ENCODE data around the gene CACNA1D. TPM values are rescaled to one million over a fixed set of nuclear protein-coding genes. Genes with fewer than 3 reads are reported as not detected.
"Not testable (repeated sequence)": the region's sequence is repeated elsewhere in the genome, so short reads cannot be mapped to it uniquely, and the experiment has no call there.

The CACNA1D gene
- total RNA-seq, 1 donor from 2014 or later = 1.1 TPM

- no peak overlapping the region for H3K27ac Mint-ChIP-seq (ENCODE audit: unreplicated experiment)
- H3K36me3 Mint-ChIP-seq (ENCODE audit: low read depth) = no peaks in the 10 kb centered on the region
- no peaks in the 10 kb centered on the region for H3K4me1 Mint-ChIP-seq
- peaks cover 4% of the 10 kb centered on the region for H3K27me3 Mint-ChIP-seq (ENCODE audit: low read depth)
- no peaks in the 10 kb centered on the region for H3K9me3 Mint-ChIP-seq
- no peak for TF ChIP-seq CTCF (conservative IDR thresholded peaks at IDR 0.05)
- no peak overlapping the region for H3K4me3 Mint-ChIP-seq
- DNase-seq (ENCODE audit: low read depth, low spot score) = no peak
These were observed 72.2 kb downstream of the CACNA1D start for GRCh38 chr3:53566461-53567145.

DNA sequence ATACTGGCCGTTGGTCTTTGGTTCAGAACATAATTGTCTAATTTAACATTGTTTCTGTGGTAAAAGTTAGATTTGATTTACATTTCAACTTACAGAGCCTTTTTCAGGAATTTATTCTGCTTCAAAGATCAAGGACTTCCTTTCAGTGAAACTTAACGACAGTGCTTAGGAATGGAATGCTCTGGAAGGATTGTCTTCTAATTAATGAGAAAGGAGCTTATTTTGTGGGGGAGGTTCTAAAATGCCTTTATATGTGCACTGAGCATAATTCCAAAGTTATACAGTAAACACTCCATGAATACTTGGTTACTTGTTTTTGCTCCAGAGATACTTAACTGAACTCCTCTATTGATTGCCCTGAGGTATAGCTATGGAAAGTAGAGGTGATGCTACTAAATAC is 75.7 kb downstream of the CACNA1D start:
- no peak for DNase-seq (ENCODE audit: low read depth, low spot score)
- Mint-ChIP-seq H3K27ac (ENCODE audit: unreplicated experiment) (no peak overlapping the region), H3K27me3 (ENCODE audit: low read depth) (peaks cover 4% of the 10 kb centered on the region), H3K9me3 (no peaks in the 10 kb centered on the region), H3K4me1 (no peaks in the 10 kb centered on the region), H3K4me3 (no peak overlapping the region), H3K36me3 (ENCODE audit: low read depth) (no peaks in the 10 kb centered on the region)
- no peak for TF ChIP-seq CTCF (conservative IDR thresholded peaks at IDR 0.05)

DNA sequence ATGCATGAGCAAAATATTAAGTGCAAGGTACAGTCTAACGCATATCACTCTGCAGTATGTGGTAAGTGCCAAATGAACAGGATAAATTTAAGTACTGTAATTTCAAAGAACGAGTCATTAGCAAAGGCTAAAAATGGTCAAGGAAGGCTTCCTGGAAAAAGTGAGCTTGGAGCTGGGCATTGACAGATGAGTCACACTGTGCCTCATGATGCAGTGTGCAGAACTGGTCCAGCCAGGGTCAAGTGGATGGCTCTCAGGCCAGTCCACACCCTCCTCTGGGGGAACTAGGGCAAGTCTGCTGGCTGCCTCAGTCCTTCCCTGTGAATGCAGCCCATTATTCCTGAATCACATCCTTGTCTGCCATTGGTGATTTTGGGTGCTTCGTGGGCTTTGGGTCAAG is 76.3 kb downstream of the CACNA1D start:
- H3K9me3 Mint-ChIP-seq = no peaks in the 10 kb centered on the region
- no peaks in the 10 kb centered on the region for H3K4me1 Mint-ChIP-seq
- H3K4me3 Mint-ChIP-seq = no peak overlapping the region
- H3K27ac Mint-ChIP-seq (ENCODE audit: unreplicated experiment) = no peak overlapping the region
- peaks cover 4% of the 10 kb centered on the region for H3K27me3 Mint-ChIP-seq (ENCODE audit: low read depth)
- DNase-seq (ENCODE audit: low read depth, low spot score) = no peak
- no peak for TF ChIP-seq CTCF (conservative IDR thresholded peaks at IDR 0.05)
- H3K36me3 Mint-ChIP-seq (ENCODE audit: low read depth) = no peaks in the 10 kb centered on the region

DNA sequence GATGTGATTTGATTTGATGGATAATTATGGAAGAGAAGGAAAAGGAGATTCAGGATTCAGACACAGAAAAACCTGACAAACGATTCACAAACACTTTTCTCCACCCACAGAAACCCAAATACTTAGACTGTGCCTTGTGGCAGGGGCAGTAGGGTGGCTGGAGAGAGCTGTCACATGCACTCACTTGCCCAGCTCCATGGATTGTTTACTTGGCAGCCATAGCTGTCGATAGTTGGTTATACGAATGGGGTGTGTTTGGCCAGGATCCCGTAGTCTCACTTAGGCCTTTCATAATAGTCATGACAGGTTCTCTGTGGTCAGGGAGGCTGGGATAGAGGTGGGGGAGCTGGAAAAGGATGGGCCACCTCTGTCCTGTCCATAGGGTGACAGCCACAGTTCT is 76.9 kb downstream of the CACNA1D start:
- Mint-ChIP-seq H3K27ac (ENCODE audit: unreplicated experiment) (no peak overlapping the region), H3K4me1 (no peaks in the 10 kb centered on the region), H3K27me3 (ENCODE audit: low read depth) (peaks cover 2% of the 10 kb centered on the region)

GRCh38 chr3:53572184-53572583 is 77.8 kb downstream of the CACNA1D start:
- not testable (repeated sequence) for H3K27ac Mint-ChIP-seq (ENCODE audit: unreplicated experiment); H3K9me3 Mint-ChIP-seq; H3K4me1 Mint-ChIP-seq; DNase-seq (ENCODE audit: low read depth, low spot score); H3K4me3 Mint-ChIP-seq; H3K27me3 Mint-ChIP-seq (ENCODE audit: low read depth); H3K36me3 Mint-ChIP-seq (ENCODE audit: low read depth)

More for the DNA sequence above, 76.9 kb downstream of the CACNA1D start:
- no peak for TF ChIP-seq CTCF (conservative IDR thresholded peaks at IDR 0.05)
- no peaks in the 10 kb centered on the region for H3K36me3 Mint-ChIP-seq (ENCODE audit: low read depth)
- DNase-seq (ENCODE audit: low read depth, low spot score) = no peak
- H3K4me3 Mint-ChIP-seq = no peak overlapping the region
- H3K9me3 Mint-ChIP-seq = no peaks in the 10 kb centered on the region

DNA sequence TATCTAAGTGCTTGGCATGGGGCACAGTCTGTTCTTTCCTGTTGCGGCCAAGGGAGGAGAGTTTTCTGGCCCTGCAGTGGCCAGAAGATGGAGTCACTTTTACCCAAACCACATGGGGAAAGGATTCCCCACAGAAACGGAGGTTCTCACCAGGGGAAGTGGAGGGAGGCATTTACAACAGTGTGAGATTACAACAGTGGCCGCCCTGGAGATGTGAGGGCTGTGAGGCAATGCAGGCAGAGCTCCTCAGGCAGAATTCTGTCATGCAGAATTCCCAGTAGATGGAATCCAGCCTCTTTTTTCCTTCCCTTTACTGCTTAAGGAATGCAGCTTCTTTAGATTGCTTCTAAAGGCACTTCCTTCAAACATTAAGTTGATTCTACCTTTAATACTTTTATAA is 83.1 kb downstream of the CACNA1D start:
- Mint-ChIP-seq H3K27me3 (ENCODE audit: low read depth) (no peaks in the 10 kb centered on the region), H3K36me3 (ENCODE audit: low read depth) (no peaks in the 10 kb centered on the region), H3K9me3 (no peaks in the 10 kb centered on the region), H3K4me3 (no peak overlapping the region), H3K27ac (ENCODE audit: unreplicated experiment) (no peak overlapping the region), H3K4me1 (no peaks in the 10 kb centered on the region)
- no peak for DNase-seq (ENCODE audit: low read depth, low spot score)
- no peak for TF ChIP-seq CTCF (conservative IDR thresholded peaks at IDR 0.05)

Measured in neural crest cell (in vitro differentiated cells).